Panc1 (cell line): Measurements from ENCODE around the gene IGF2R. TPM values are rescaled to one million over a fixed set of nuclear protein-coding genes. Genes with fewer than 3 reads are reported as not detected.

Source experiments
- ATAC-seq: fragments of 200-7000 bp; cut with Tn5 transposase; 2 replicates; pipeline ENCODE4 v1.9.1; 2020; ENCODE audit warnings: mild to moderate bottlenecking, moderate library complexity
- BruUV-seq: library from RNA; stranded (reverse); fragments of 400-500 nt; replicated peaks from 2 replicates; lab custom pipeline; 2021; lab: Mats Ljungman, UMichigan
- CTCF ChIA-PET: fragments of 300-600 bp; sonication (Branson Sonifier 250); formaldehyde crosslinking; loops from one replicate; lab custom pipeline; 2022; ENCODE audit warnings: antibody characterized with exemption; lab: Charles Lee
- POLR2A ChIA-PET: fragments of 300-600 bp; sonication (Branson Sonifier 250); formaldehyde crosslinking; loops from one replicate; lab custom pipeline; 2022; ENCODE audit warnings: antibody characterized with exemption; lab: Charles Lee
- DNase-seq: peaks from one replicate; pipeline ENCODE4 v3.0.0-alpha.2; 2010; ENCODE audit warnings: low read depth, low spot score
- H3K27ac ChIP-seq: 2 replicates; pipeline ENCODE4 v1.5.1; 2011; ENCODE audit warnings: mild to moderate bottlenecking, low read length, inconsistent platforms
- H3K27me3 ChIP-seq: fragments of 200-500 bp; sonication (Bioruptor generic); 2 replicates; pipeline ENCODE4 v1.6.0; 2014; ENCODE audit warnings: low read length, inconsistent platforms; ENCODE audit not compliant: control insufficient read depth, insufficient read depth
- H3K36me3 ChIP-seq: fragments of 200-500 bp; sonication (Bioruptor generic); 2 replicates; pipeline ENCODE4 v1.5.1; 2014; ENCODE audit warnings: inconsistent platforms, mild to moderate bottlenecking, low read length, moderate library complexity; ENCODE audit not compliant: control insufficient read depth, insufficient read depth
- H3K4me1 ChIP-seq: 2 replicates; pipeline ENCODE4 v1.5.1; 2011; ENCODE audit warnings: inconsistent platforms, mild to moderate bottlenecking, low read length, moderate library complexity; ENCODE audit not compliant: control insufficient read depth, insufficient read depth
- H3K4me3 ChIP-seq, 2 experiments: 2 replicates each; pipeline ENCODE4 v1.5.1; 2011 to 2012; ENCODE audit warnings: low read depth in 2 of 2, low read length in 2 of 2, mild to moderate bottlenecking in 2 of 2, inconsistent platforms in 1 of 2, moderate library complexity in 1 of 2
- H3K9me3 ChIP-seq: fragments of 200-500 bp; sonication (Bioruptor generic); 2 replicates; pipeline ENCODE4 v1.5.1; 2014; ENCODE audit warnings: low read depth, mild to moderate bottlenecking, inconsistent platforms, low read length, moderate library complexity; ENCODE audit not compliant: control insufficient read depth, insufficient read depth
- POLR2AphosphoS5 ChIP-seq: IDR thresholded peaks from 2 replicates; pipeline ENCODE4 v1.6.1; 2012; ENCODE audit warnings: mild to moderate bottlenecking, low read depth, low read length, moderate library complexity
- SIN3A ChIP-seq: IDR thresholded peaks from 2 replicates; pipeline ENCODE4 v1.6.1; 2012; ENCODE audit warnings: low read depth, mild to moderate bottlenecking, low read length, moderate library complexity, borderline replicate concordance; ENCODE audit not compliant: insufficient read depth
- TCF7L2 ChIP-seq: IDR thresholded peaks from 2 replicates; pipeline ENCODE4 v1.6.1; 2011; ENCODE audit warnings: mild to moderate bottlenecking, low read depth, low read length, inconsistent platforms
- in situ Hi-C: cut with HindIII; loops from 2 replicates; pipeline ENCODE4 v1.10.0; 2016; ENCODE audit warnings: low sequenced_read_pairs, low pct_unique_long_range_greater_than_20kb
- intact Hi-C: fragments of 100-400 bp; cut with micrococcal nuclease; formaldehyde crosslinking; loops from one replicate; pipeline ENCODE4 v1.10.0; 2022; ENCODE audit not compliant: unreplicated experiment
- total RNA-seq: library from RNA; stranded (reverse); gene quantifications from one replicate; pipeline ENCODE4 v1.2.1, GENCODE V29; 2021; ENCODE audit not compliant: unreplicated experiment
- TF ChIP-seq, protein P1 (sequence below): fragments of 450-650 bp; IDR thresholded peaks from 2 replicates; pipeline ENCODE4 v1.5.1; 2017; ENCODE audit warnings: mild to moderate bottlenecking
- TF ChIP-seq, protein P2 (sequence below), 2 experiments: IDR thresholded peaks; 2 replicates each; pipeline ENCODE4 v1.6.1; 2011 to 2012; ENCODE audit warnings: low read depth in 2 of 2, control low read depth in 1 of 2, low read length in 1 of 2, mild to moderate bottlenecking in 1 of 2, moderate library complexity in 1 of 2; ENCODE audit not compliant: insufficient read depth in 1 of 2

The IGF2R gene
- total RNA-seq, 1 experiment from 2014 or later: 163 TPM

DNA sequence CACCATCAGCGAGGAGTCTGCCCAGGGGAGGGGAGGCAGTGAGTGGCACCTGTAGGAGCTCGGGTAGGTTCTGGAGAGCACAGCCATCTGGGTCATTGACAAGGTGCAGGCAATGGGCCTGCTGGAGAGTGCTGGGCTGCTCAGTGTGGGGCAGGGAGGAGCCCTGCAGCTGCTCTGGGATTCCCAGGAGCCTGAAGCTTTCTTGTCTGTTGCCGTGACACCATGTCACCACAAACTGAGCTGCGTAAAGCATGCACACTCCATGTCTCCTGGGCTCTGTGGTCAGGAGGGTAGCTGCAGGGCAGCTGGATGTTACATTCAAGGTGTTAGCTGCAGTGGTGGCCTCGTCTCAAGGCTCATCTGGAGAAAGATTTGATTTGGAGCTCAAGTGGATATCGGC, 148.3 kb downstream of the IGF2R start:
- Histone ChIP-seq H3K4me3 (no peak overlapping the region), H3K9me3 (no peaks in the 10 kb centered on the region), H3K36me3 (no peaks in the 10 kb centered on the region), H3K27ac (no peak overlapping the region), H3K4me1 (no peaks in the 10 kb centered on the region), H3K27me3 (no peaks in the 10 kb centered on the region)
- DNase-seq: no peak
- CTCF ChIA-PET: interaction anchor here (0.6 kb wide), 1 partner anchor 14 kb away, joined by 5 read pairs; no protein-coding TSS in a partner anchor
- no TSS peak for BruUV-seq
- intact Hi-C loops (no loop called here), in situ Hi-C loops (no loop called here)
- ATAC-seq: no peak
- TF ChIP-seq, protein P1, sequence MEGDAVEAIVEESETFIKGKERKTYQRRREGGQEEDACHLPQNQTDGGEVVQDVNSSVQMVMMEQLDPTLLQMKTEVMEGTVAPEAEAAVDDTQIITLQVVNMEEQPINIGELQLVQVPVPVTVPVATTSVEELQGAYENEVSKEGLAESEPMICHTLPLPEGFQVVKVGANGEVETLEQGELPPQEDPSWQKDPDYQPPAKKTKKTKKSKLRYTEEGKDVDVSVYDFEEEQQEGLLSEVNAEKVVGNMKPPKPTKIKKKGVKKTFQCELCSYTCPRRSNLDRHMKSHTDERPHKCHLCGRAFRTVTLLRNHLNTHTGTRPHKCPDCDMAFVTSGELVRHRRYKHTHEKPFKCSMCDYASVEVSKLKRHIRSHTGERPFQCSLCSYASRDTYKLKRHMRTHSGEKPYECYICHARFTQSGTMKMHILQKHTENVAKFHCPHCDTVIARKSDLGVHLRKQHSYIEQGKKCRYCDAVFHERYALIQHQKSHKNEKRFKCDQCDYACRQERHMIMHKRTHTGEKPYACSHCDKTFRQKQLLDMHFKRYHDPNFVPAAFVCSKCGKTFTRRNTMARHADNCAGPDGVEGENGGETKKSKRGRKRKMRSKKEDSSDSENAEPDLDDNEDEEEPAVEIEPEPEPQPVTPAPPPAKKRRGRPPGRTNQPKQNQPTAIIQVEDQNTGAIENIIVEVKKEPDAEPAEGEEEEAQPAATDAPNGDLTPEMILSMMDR: no peak
- TF ChIP-seq TCF7L2 (no peak), POLR2AphosphoS5 (no peak), SIN3A (no peak)
- TF ChIP-seq, protein P2, sequence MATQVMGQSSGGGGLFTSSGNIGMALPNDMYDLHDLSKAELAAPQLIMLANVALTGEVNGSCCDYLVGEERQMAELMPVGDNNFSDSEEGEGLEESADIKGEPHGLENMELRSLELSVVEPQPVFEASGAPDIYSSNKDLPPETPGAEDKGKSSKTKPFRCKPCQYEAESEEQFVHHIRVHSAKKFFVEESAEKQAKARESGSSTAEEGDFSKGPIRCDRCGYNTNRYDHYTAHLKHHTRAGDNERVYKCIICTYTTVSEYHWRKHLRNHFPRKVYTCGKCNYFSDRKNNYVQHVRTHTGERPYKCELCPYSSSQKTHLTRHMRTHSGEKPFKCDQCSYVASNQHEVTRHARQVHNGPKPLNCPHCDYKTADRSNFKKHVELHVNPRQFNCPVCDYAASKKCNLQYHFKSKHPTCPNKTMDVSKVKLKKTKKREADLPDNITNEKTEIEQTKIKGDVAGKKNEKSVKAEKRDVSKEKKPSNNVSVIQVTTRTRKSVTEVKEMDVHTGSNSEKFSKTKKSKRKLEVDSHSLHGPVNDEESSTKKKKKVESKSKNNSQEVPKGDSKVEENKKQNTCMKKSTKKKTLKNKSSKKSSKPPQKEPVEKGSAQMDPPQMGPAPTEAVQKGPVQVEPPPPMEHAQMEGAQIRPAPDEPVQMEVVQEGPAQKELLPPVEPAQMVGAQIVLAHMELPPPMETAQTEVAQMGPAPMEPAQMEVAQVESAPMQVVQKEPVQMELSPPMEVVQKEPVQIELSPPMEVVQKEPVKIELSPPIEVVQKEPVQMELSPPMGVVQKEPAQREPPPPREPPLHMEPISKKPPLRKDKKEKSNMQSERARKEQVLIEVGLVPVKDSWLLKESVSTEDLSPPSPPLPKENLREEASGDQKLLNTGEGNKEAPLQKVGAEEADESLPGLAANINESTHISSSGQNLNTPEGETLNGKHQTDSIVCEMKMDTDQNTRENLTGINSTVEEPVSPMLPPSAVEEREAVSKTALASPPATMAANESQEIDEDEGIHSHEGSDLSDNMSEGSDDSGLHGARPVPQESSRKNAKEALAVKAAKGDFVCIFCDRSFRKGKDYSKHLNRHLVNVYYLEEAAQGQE (IDR thresholded peaks at IDR 0.05; ENCODE audit: insufficient read depth in 1 of 2, low read depth in 2 of 2, low read length in 1 of 2): no peak
- POLR2A ChIA-PET: no interaction called here

- CTCF ChIA-PET: no interaction called here
- no peak for DNase-seq
These were observed 149.8 kb downstream of the IGF2R start for GRCh38 chr6:160118620-160119229.

More at GRCh38 chr6:160118620-160119229, 149.8 kb downstream of the IGF2R start:
- TF ChIP-seq TCF7L2 (no peak), POLR2AphosphoS5 (no peak), SIN3A (no peak)
- TF ChIP-seq, protein P2 (IDR thresholded peaks at IDR 0.05; ENCODE audit: insufficient read depth in 1 of 2, low read depth in 2 of 2, low read length in 1 of 2): no peak
- TF ChIP-seq, protein P1: no peak
- BruUV-seq: no TSS peak
- H3K9me3 ChIP-seq: no peaks in the 10 kb centered on the region
- no peaks in the 10 kb centered on the region for H3K36me3 ChIP-seq
- H3K27ac ChIP-seq: no peak overlapping the region
- H3K27me3 ChIP-seq: no peaks in the 10 kb centered on the region
- POLR2A ChIA-PET: no interaction called here
- H3K4me1 ChIP-seq: no peaks in the 10 kb centered on the region
- no peak for ATAC-seq
- intact Hi-C loops: no loop called here
- in situ Hi-C loops: no loop called here
- no peak overlapping the region for H3K4me3 ChIP-seq
